ENCODE results near the gene BMP7.

- TF ChIP-seq CTCF (IDR thresholded peaks at IDR 0.05) = no peak
- no peak for TF ChIP-seq POLR2A (IDR thresholded peaks at IDR 0.05)
Observed at GRCh38 chr20:57129303-57129702, 137.1 kb downstream of the BMP7 start.
